GM21619 (cell line): Measurements from ENCODE around the gene CARD6.
A peak's percentile ranks its signal among the peaks of the same experiment; 100 is the strongest.
"Not testable (repeated sequence)": the region's sequence is repeated elsewhere in the genome, so short reads cannot be mapped to it uniquely, and the experiment has no call there.

ENCODE experiments used
- ATAC-seq: cut with Tn5 transposase; IDR thresholded peaks from one replicate; pipeline ENCODE4 v1.9.1; 2021; ENCODE audit not compliant: unreplicated experiment

Gene CARD6

DNA sequence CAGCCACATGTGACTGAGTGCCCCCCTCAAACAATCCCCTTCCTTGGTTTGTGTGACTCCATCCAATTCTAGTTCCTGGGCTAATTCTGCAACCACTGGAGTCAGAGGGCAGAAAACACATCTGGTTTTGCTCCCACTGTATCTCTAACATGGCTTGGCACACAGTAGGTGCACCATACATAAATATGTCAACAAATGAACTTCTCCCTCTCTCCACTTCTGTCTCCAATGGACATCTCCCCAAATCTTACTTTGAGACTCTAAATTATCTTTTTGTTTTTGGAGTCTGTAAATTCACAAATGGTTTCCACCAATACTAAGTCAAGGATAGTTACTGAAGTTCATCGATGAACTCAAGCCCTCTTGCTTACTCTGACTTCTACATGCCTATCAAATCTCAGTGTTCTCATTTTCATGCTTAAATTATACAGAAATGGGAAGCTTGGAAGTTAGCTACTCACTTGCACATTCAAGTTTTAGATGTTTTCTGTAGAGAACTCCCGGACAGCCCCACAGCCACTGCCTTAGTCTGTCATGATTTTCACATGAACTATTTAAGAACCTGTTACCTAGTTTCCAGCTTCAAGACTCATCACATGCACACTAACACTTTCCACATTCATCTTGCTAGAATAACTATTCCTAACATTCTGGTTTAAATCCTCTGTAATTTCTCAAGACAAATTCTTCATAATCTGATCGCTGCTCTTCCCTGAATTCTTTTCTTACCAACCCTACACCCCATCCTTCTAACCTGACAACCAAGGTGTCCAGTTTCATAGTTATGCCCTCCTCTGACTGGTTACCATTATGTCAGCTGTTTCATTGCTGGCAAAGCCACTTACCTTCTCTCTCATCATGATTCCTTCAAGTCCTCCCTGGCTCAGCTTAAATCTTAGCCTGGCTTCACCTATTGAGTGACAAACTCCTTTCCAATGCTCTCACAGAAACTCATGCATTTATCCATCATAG is 12.2 kb upstream of the CARD6 start:
- no peak for ATAC-seq

DNA sequence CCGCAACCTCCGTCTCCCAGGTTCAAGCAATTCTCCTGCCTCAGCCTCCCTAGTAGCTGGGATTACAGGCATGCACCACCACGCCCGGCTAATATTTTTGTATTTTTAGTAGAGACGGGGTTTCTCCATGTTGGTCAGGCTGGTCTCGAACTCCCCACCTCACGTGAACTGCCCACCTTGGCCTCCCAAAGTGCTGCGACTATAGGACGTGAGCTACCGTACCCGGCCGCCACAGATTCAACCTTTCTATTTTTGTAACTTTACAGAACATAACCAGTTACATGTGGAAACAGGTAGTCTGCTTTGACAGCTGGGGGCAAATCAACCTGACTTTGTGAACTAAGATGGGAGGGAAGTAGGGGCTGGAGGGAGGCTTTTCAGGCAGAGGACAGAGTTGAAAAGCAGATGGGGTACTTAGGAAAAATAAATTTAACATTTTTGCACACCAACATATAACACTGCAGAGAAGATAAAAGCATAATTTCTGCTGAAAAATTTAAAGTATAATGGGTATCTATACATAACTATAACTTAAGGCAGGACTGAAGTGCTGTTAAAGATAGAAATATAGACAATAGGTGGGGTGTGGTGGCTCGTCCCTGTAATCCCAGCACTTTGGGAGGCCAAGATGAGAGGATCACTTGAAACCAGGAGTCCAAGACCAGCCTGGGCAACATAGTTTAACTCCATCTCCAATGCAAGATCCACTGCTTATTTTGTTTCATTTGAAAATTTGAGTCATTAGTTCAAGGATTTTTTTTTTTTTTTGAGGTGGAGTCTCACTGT is 11.2 kb upstream of the CARD6 start:
- ATAC-seq: no peak

DNA sequence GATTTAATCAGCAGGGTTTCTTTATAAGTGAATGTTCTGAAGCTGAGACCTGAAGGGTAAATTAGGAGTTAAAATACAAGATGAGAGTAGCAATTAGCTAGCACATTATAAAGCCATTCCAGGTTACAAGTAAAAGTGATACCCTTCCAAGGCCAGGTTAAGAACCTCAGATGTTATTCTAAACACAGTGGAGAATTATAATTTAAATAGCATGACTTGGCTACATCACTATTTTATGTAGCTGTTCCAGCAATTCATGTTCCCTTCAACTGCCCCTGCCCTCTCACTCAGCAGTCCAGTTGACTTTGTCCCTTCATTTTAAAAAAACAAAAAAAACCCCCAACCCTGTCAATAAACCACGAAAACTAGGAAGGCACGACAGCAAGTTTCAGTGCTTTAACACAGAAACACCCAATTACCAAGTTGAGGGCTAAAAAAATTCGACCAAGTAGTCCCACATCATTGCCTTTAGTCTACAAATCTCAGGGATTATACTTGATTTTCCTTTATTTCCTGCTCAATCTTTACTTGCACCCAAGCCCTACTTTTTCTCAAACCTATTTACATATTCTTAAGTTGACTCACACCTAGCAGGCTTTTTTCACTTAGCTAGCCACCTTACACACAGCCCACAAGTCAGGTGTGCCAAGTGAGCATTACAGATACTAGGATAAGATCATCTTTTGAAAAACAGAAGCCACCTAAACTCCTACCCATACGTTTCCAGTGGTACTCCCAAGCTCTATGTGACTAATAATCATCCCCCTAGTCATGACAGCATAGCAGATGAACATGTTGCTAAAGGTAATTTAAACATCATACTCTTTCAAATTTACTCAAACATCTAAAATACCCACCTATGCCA is 9.6 kb upstream of the CARD6 start:
- ATAC-seq: peak; percentile 20

DNA sequence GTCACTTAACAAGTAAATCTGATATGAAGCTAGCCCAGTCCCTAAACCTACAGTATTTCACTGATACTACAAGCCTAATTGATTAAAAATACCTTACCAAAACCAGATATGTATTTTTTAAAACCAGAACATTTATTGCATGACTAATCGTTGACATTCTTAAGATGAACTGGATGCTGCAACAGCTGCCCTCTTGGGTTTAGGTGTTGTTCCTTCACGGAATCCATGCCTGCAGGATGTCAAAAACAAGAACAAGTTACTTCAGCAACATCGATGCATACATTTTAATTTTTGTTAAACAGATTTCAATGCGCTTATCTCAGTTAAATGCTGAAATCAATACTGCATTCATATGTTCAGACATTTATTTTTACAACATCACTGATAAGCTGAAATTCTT is 8.8 kb upstream of the CARD6 start:
- ATAC-seq: no peak

DNA sequence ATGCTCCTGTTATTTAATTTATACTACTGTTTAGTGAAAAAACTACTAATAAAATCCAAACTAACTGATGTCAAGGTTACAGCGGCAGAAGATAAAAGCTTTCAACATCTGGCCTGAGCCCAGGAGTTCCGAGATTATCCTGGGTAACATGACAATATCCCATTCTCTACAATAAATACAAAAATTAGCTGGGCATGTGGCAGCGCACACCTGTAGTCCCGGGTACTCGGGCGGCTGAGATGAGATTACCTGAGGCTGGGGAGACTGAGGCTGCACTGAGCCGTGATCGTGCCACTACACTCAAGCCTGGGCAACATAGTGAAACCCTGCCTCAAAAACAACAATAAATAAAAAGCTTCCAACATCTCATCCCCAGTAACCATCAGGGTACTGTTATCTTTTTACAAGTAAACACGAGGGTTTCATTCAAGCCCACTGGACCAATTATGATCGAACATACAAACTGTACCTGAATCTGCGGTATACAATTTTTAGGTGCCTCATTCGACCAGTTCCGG is 7.4 kb upstream of the CARD6 start:
- ATAC-seq: no peak

DNA sequence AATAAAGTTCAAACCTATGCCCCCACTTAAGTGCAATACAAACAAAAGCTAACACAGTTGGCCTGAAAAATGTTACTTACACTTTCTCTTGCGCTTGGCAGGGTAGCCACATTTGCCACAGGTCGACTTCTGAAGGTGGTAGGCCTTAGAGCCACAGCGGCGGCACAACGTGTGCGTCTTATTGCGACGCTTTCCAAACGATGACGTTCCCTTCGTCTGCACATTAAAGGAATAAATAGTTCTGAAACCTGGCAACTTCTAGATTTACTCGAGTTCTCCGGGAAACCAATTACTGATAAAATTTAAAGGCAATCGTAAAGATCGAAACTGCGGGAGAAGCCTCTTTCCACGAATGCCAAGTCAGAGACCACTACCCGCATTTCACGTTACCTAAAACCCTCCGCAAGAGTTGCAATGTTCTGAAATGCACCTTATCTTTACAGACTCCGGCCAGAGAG is 6.7 kb upstream of the CARD6 start:
- ATAC-seq: no peak

DNA sequence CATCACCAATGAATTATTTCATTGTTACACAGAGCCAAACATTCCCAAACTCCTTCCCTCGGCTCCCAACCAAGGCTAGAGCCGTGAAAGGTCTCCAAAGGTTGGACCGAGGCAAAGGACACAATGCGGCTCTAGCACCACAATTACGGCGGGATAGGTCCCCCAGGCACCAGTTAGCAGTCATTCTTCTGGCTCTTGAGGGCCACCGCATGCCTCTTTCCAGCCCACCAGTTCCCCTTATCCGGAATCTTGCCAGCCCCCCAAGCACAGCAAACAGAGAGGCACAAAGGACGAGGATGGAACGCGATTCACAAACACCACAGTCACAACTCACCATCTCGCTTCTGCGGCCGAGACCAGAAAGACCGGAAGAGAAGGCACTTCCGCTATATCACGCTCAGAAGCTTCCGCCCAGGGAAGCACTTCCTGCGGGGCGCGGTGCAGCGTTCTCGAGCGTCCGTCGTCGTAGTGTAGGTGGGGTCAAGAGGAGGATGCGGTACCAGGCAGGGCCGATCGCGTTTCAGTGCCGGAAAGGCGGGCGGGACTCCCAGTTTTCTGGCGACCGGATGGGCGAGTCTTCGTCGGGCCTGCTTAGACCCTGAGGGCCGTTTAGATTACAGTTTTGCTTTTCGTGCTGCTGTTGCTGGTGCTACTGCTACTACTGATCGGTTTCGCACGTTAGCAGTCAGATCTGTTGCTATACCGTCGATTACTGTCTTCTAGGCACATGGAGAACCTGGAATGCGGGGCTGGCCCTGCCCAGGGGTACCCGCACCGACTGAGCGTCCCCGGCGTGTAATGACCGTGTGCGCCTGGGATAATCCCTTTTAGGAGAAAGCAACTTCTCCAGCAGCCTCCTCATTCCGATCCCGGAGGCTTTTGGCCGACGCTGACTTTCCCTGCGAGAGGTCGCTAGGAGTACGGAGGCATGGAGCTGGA is 6.0 kb upstream of the CARD6 start, which contains the start of gene RPL37:
Gene RPL37, minus strand, starts transcription at position 374 of the 939 bp plus-strand sequence. Its CDS starts 37 bp downstream, at position 337.
- peak; percentile 96 for ATAC-seq

DNA sequence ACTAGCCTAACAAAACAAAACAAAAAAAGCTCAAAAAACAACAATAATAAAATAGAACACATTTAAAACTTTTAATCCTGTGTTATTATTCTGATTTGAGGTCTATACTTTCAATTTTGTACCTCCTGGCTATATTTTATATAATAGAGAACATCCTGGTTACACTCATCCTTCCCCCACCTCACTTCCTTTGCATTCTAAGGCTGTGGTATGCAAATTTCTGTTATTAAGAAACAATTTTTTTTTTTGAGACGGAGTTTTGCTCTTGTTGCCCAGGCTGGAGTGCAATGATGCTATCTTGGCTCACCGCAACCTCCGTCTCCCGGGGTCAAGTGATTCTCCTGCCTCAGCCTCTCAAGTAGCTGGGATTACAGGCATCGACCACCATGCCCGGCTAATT is 3.1 kb upstream of the CARD6 start:
- ATAC-seq: no peak

DNA sequence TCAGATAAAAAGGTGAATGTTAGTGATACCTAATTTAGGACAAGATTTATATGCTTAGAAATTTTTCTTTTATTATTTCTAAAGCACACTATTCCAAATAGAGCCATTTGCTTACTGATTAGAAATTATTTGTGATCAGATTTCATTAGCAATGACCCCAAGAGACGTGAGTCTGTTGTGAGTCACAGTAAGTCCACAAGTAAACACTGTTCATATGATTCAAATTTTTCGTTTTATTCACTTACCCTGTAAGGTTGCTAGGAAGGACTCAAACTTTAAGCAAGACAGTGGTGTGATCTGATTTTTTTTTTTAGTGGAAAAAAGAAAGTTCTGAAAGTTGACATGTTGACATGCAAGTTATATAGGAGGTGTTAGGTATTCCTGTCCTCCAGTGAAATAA is 1.2 kb downstream of the CARD6 start:
- ATAC-seq: no peak

DNA sequence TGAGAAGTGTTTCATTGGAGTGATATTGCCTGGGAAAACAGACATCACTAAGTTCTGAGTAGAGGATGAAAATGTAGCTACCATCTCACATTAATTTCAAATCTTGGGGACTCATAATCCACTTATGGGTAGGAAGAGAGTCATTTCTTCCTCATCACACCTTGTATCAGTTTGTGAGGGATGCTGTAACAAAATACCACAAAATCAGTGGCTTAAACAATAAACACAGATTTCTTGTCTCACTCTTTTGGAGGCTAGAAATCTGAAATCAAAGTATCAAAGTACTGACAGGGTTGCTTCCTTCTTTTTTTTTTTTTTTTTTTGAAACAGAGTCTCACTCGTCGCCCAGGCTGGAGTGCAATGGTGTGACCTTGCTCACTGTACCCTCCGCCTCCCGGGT is 3.4 kb downstream of the CARD6 start:
- no peak for ATAC-seq

DNA sequence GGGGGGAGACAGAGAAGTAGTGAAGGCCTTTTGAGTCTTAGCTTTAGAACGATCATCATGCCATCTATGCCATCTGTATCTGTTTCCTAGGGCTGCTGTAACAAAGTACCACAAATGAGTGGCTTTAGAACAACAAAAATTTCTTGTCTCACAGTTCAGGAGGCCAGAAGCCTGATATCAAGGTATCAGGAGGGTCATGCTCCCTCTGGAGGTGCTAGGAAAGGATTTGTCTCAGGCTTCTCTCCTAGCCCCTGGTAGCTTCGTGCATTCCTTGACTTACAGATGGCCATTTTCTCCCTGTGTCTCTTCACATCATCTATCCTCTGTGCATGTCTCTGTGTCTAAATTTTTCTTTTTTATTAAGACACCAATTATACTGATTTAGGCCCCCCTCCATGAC is 5.2 kb downstream of the CARD6 start:
- ATAC-seq: no peak

DNA sequence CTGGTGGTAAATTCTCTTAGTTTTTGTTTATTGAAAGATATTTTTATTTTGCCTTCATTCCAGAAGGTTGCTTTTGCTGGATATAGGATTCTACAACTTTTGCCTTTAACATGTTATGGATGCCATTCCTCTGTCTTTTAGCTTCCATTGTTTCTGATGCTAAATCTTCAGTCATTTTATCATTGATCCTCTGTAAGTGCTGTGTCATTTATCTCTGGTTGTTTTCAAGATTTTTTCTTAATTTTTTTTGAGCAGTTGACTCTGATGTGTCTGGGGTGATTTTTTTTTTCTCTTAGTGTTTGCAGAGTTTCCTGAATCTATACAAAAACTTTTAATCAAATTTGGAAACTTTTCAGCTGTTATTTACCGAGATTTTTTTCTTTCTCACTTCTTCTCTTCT is 6.4 kb downstream of the CARD6 start:
- no peak for ATAC-seq

DNA sequence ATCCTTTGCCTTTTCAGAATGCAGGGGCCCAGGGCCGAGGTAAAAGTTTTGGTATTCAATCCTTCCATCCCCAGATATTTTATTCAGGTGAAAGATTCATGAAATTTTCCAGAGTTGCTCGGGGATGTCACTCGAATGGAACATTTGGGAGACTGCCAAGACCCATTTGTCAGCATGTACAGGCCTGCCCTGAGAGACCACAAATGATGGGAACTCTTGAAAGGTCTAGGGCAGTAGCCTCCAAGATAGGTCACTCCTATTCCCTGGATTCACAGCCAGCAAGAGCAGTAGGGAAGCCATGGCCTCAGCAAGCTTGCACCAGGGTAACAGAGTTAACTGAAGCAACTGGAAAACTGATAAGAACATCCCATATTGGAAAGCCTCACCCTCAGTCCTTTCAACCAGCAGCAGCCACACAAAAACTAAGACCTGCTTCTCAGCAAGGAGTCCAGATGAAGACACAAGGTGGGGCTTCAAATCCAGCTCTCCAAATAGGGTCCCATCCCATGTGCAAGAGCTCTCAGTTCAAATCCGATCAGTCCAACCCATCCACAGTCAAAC is 12.5 kb downstream of the CARD6 start:
- ATAC-seq: no peak

DNA sequence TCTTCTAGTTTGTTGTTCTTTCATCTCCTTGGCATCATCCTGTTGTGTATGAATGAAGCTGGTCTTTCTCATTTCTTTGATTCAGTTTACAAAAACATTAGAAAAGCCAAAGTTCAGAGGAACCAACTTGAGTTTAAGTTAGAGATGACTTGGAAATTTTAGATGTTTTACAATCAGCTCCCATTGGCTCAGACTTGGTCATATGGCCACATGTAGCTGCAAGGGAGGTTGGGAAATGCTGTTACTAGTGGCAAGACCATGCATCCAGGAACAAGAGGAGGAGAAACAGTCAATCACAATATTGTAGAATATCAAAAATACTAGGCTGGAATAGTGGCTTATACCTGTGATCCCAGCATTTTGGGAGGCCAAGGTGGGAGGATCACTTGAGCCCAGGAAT is 19.5 kb downstream of the CARD6 start:
- no peak for ATAC-seq

DNA sequence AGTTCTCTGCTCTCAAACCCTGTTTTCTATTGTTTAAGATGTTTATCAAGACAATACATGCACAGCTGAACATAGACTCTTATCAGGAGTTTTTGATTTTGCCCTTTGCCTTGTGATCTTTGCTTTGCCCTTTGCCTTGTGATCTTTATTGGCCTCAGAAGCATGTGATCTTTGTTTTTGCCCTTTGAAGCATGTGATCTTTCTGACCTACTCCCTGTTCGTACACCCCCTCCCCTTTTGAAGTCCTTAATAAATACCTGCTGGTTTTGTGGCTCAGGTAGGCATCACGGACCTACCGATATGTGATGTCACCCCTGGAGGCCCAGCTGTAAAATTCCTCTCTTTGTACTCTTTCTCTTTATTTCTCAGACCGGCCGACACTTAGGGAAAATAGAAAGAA is 23.8 kb downstream of the CARD6 start:
- not testable (repeated sequence) for ATAC-seq

DNA sequence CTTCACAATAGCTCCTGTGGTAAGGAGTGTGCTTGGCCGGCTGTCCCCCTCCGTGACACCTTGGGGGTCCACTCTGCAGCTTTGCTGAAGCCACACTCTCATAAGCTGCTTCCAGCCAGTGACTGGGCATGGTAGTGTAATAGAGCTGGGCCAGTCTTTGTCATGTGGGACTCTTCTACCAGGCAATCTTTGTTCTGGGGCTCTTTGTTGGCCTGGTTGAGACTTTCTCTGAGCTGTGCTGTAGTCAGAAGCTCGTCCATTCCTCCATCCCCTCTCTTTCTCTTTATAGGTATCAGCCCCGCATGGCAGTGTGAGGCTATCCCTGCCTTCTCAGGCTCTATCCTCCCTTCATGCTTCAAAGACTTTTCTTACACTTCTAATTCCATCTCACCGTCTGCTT is 25.7 kb downstream of the CARD6 start:
- ATAC-seq: no peak

DNA sequence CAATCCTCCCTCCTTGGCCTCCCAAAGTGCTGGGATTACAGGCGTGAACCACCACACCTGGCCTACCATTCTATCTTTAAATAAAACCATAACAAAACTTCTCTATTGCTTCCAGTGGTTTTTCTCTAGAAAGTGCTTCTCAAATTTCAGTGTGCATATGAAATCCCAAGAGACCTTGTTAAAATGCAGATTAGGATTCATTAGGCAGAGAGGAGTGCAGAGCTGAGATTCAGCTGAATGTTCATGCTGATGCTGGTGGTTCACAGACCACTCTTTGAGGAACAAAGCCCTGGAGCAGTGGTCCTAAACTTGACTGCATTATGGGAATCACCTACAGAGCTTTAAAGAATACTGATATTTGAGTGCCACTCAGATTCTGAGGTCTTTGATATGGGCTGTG is 28.2 kb downstream of the CARD6 start:
- no peak for ATAC-seq

DNA sequence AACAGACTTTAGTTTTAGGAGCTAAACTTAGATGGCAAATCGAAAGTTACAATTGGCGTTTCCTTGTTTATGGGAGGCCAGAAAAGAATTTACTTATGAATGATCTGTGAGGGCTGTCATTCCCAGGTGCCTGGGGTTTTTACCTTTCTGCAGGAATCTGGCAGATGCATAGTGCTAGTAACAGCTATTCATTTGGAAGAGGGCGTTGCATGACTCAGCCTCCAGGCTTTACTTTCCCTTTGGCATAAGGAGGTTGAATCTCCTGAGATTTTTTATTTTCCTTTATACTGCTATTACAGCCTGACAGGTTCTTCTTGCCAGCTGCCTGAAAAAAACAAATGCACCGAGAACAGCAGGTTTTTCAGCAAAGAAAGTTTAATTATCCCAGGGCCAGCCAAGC is 30.0 kb downstream of the CARD6 start:
- no peak for ATAC-seq

DNA sequence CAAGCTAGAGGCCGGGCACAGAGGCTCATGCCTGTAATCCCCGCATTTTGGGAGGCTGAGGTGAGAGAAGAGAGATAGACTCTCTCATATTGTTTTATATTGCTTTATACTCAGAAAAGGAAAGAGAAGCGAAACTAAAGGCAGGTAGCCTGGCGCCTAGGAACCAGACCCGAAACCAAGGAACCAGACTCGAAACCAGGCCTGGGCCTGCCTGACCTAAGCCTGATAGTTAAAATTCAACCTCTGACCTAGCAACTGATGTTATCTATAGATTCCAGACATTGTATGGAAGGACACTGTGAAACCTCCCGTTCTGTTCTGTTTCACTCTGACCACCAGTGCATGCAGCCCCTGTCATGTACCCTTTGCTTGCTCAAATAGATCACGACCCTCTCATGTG is 31.1 kb downstream of the CARD6 start:
- ATAC-seq: not testable (repeated sequence)
